GM23248 (cell line): ENCODE data around the gene PRDM7.

Source experiments
- EZH2 ChIP-seq: fragments of 200-600 bp; sonication (generic); IDR thresholded peaks from 2 replicates; pipeline ENCODE4 v1.6.1; 2018; ENCODE audit warnings: antibody characterized with exemption, mild to moderate bottlenecking; ENCODE audit not compliant: insufficient read depth, poor library complexity, severe bottlenecking
- EZH2phosphoT487 ChIP-seq: fragments of 200-600 bp; sonication (generic); IDR thresholded peaks from 2 replicates; pipeline ENCODE4 v1.6.1; 2018; ENCODE audit warnings: antibody characterized with exemption, moderate library complexity, mild to moderate bottlenecking, low read depth; ENCODE audit not compliant: insufficient read depth

DNA sequence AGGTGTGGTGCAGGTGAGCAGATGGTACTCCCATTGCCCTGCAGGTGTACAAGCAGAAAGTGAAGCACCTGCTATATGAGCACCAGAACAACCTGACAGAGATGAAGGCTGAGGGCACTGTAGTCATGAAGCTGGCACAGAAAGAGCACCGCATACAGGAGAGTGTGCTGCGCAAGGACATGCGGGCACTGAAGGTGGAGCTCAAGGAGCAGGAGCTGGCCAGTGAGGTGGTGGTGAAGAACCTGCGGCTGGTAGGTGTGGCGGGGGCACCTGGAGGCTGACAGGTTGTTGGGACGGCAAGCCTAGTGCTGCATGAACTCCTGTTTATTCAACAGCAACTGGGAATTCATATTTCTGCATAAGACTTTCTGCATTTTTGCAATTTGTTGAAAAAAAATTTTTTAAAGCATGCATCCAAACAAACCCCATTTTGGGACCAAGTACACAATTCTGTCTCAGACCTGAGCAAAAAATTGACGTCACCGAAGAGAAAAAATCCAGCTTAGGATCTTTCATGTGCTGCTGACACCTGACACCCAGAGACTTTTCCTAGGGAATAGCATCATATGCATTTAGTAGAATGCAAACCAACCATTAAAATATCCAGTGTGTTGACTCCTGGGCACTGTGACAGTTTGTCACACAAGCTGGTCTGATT, 44.3 kb downstream of the PRDM7 start:
- TF ChIP-seq EZH2 (no peak), EZH2phosphoT487 (no peak)
